AG20443 (cell line): ENCODE data around the gene RTEL1.
A peak's percentile ranks its signal among the peaks of the same experiment; 100 is the strongest.

Experiments used
- DNase-seq: peaks from one replicate; pipeline ENCODE4 v3.0.0; 2012; ENCODE audit warnings: low spot score, mixed read lengths

RTEL1 gene

DNA sequence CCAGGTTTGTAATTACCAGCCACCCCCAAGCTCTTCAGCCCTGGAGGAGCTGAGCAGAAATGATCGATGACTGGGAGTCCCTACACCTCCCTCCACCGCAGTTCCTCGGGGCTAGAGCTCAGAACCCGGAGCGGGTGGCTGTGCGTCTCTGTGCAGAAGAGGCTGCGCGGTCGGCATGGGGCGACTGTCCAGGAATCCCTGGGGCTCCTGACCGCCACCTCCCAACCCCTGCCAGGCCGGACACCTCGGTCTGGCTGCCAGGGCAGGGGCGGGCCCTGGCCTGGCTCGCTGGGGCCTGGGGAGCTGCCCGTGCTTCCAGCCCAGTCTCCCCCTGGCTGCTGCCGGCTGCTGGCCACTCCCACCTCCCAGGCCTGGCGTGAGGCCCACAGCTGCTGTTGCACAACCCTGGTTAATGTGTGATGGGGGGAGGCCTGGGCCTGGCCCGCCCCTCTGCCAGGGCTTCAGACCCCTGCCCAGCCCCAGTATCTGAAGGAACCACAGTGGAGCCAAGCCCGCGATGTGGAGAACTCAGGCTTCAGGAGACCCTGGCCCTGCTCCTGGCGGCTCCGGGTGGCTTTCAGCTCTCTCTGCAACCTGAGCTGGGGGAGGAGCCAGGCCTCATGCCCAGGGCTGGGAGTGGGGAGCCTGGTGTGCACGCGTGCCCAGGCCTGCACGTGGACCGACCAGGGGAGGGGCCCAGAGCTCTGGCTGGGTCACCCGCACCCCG lies 82.7 kb downstream of the RTEL1 start:
- peak; percentile 97 for DNase-seq

DNA sequence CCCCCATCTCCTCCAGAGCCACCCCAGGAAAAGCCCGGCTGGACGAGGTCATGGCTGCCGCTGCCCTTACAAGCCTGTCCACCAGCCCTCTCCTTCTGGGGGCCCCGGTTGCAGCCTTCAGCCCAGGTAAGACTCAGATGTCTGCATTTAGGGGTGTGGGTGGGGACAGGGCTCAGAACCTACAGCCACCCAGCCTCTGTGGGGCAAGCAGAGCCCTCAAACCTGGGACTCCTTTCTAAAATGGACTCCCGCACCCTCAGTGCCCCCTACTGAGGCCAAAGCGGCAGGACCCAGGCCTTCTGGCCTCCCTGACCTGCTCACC lies 83.2 kb downstream of the RTEL1 start:
- no peak for DNase-seq

DNA sequence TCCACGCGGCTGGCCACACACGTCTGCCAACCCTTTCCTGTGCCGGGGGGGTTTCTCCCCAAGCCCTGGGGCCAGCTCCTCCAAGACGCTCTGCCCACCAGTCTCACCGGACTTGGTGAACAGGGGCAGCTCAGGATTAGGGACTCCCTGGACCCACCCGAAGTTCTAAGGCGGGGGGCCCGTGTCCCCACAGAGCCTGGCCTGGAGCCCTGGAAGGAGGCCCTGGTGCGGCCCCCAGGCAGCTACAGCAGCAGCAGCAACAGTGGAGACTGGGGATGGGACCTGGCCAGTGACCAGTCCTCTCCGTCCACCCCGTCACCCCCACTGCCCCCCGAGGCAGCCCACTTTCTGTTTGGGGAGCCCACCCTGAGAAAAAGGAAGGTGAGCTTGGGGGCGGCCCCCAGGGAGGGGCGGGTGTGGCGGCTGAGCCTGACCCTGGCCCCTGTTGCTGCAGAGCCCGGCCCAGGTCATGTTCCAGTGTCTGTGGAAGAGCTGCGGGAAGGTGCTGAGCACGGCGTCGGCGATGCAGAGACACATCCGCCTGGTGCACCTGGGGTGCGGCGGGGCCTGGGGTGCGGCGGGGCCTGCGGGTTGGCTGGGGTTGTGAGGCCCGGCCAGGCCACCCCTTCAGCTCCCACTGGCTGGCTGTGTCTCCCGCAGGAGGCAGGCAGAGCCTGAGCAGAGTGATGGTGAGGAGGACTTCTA lies 83.7 kb downstream of the RTEL1 start:
- DNase-seq = no peak

DNA sequence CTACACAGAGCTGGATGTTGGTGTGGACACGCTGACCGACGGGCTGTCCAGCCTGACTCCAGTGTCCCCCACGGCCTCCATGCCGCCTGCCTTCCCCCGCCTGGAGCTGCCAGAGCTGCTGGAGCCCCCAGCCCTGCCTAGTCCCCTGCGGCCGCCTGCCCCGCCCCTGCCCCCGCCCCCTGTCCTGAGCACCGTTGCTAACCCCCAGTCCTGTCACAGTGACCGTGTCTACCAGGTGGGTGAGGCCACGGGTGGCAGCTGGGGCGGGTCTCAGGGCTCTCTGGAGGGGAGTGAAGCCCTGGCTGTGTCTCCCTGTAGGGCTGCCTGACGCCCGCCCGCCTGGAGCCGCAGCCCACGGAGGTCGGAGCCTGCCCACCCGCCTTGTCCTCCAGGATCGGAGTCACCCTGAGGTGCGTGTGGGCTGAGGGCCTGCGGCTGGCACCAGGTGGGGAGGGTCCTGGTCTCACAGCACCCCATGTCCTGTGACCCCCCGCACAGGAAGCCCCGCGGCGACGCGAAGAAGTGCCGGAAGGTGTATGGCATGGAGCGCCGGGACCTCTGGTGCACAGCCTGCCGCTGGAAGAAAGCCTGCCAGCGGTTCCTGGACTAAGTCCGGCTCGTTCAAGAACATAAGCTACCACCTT lies 84.4 kb downstream of the RTEL1 start:
- DNase-seq = no peak

DNA sequence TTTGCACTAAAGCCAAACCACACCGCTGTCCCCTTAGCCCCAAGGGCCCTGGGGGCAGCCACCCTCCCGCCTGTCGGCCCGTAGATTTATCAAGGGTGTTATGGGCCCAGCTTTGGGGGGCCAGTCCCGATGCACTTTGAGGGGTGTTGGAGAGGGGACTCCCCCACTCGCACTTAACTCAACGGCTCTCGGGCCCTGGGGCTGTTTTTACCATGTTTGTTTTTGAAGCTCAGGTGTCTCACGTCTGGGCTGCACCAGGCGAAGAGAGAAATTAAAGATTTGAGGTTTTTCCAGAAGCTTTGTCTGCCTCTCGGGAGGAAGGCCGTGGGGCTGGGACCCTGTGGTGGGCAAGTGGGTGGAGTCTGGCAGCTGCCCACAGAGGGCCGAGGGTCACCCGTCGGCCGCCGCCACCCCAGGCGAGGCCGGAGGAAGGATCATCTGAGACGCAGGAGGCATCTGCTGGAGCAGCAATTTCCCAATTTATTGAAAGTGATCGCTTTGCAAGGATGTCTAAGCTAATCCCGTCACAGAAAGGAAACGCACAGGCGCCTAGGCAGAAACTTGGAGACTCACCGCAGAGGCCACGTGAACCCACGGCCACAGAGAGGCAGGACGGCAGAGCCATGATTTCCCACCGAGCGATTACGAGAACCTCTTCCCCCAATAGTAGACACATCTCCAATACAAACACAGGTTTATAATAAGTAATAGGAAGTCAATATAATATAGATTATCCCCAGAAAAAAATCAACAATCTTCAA lies 85.3 kb downstream of the RTEL1 start:
- DNase-seq = no peak

DNA sequence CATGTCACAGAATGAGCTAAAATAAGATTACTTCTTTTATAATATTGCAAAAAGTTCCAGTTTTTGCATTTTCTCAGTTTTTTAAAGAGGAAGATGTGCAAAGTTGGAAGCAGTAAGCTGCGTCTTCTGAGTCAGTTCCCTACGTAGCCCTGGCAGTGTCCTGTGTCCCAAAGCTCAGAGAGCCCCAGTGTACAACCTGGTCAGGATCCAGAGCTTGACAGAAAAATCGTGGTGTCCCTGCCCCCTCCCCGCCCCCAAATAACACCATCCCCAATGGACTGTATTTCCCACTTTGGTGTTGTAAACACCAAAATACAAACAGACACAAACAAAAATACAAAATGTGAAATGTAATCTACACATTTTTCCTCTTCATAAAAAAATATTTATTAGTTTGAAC lies 86.0 kb downstream of the RTEL1 start:
- no peak for DNase-seq

DNA sequence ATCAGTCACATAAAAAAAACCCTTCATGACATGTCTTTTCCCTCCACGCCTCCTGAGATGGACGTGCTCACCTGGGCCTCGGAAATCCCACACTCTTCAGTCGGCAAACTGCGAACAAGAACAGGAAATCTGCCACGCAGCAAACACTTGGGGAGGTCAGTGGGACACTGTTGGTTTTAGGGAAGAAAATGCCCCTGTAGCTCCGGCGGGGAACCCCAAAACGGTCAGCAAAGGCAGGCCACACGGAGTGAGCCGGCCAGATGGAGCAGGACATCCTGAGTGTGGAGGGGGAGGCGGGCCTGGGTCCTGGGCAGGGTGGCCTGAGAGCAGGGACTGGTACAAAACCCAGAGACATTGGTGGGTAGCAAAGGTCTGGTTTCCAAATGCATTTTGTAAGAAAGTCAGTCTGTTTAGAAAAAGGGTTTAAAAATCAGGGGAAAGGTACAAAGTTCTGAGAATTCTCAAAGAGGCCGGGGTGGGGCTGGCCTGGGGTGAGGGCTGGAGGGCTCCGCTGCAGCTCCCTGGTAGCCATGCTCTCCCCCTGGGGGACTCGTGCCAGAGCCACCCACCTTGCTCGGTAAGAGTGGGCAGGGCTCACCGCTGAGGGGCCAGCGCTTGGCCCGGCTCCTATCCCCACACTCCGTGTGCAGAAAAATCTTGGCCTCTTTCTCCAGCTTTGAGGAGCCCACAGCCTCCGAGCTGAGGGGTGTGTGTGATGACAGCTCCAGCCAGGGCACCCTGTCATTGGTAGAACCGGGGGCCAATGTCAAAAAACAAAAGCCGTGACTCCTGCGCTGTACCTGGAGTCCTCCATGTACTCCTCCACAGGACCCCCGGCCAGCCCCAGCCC lies 86.7 kb downstream of the RTEL1 start:
- no peak for DNase-seq

DNA sequence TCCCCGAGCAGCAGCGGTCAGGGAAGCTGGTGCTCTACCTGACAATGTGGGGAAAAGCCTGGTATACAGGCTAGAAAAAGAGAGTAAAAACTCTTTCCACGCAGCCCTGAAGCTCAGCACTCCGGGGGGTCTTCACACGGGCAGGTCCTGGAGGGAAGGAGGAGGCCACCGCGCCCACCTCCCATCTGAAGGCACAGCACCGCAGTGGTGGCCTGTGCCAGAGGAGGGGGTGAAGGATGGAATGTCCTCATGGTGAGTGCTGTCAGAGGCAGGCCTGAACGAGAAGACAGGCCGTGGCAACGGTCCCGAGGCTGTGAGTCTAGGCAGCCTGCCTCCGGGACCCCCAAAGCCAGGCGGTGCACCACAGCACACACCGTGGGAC lies 87.3 kb downstream of the RTEL1 start:
- DNase-seq = no peak
